GM19099 (cell line): ENCODE results near the gene STRA6.

Source experiments
- POLR2A ChIP-seq: IDR thresholded peaks from 3 replicates; pipeline ENCODE4 v1.6.1; 2011; ENCODE audit warnings: low read depth; ENCODE audit not compliant: insufficient read length; ENCODE audit errors: extremely low read depth

Gene STRA6

DNA sequence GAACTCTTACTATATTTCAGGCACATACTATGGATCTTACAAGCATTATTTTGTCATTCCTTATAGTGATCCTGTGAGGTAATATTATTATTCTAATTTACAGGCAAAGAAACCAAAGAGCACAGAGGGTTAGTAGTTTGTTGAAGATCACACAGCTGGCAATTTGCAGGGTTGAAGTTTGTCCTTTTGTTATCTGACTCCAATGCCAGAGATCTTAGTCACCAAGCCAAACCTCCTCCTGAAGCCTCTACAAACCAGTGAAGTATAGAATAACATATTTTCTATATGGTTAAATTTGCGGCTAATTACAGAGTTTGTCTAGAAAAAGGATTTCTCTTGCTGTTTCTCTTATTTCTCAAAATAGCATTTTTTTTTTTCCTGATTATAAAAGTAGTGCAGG, 61.0 kb downstream of the STRA6 start:
- no peak for TF ChIP-seq POLR2A

DNA sequence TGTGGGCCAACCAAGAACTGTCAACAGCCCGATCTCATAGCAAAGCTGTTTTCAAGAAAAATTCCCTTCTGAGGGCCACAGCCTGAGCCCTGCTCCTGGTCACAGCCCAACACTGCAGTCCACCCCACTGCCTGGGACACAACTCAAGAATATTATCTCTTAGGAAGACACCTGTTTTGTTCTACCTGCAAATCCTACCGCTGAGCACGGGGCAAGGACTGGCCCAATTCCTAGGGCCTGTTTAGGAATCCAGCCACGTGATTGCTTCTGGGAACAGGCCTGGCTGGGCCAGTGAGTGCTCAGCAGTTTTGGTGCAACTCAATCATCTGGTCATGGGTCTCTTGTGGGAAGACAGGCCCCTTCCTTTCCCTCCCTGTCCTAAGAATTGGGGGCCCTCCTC, 63.9 kb downstream of the STRA6 start:
- no peak for TF ChIP-seq POLR2A

DNA sequence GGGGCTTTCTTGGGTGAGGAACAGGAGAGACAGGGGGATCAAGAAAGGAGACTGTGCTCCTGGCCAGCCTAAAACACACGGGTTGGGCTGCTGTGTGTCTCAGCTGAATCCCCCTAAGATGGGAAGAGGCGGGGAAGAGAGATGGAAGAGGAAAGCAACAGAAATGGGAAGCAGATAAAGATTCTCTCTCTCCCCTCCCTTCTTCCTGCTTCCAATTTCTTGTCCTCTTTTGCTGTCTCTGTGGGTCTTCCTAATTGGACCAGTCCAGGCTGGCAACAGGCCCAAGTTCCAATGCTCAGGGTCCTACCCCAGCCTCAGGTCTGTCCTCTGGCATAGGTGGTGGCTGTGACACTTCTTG, 65.1 kb downstream of the STRA6 start:
- TF ChIP-seq POLR2A = no peak

DNA sequence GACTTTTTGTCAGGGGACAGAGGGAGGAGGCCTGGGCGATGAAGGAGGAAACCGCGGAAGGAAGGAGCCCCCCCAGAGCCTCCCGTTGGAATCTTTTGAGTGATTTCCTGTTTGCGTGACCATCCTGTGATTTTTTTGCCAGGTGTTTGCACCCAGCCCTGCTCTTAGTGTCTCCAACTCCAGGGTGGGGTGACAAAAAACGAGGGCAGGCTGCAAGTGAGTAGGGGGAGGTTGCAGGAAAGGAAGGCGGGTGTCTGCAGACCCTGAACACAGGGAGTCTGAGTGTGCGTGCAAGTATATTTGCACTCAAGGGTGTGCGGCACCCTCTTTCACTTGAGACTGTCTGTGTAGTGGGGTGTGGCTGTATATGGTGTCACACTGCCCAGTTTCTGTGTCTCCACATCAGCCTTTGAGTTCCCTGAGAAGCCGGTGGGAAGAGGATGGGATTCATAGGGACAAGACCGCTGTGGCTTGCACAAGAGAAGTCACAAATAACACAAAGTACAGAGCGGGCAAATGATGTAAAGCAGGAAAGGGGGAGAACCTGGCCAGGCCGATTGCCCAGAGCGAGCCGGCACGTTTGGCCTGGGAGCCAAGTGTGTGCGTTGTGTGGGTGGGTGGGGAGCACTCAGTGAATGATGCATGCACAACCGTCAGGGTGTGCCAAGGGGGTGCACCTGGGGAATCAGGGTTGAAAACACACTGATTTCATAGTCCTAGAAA, 65.6 kb downstream of the STRA6 start:
- TF ChIP-seq POLR2A = no peak

DNA sequence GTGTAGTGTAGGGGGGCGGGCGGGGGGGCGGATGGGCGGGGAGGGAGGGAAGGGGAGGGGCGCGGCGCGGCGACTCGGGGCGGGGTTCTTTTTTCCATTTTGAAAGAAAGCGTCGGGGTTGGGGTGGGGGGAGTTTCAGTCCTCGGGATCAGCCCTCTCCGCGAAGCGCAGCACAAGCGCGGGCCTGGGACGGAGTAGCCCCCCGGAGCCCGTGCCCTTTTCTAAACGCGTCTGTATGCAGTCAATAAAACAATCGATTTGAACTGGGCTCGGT, 66.1 kb downstream of the STRA6 start:
- TF ChIP-seq POLR2A = no peak

DNA sequence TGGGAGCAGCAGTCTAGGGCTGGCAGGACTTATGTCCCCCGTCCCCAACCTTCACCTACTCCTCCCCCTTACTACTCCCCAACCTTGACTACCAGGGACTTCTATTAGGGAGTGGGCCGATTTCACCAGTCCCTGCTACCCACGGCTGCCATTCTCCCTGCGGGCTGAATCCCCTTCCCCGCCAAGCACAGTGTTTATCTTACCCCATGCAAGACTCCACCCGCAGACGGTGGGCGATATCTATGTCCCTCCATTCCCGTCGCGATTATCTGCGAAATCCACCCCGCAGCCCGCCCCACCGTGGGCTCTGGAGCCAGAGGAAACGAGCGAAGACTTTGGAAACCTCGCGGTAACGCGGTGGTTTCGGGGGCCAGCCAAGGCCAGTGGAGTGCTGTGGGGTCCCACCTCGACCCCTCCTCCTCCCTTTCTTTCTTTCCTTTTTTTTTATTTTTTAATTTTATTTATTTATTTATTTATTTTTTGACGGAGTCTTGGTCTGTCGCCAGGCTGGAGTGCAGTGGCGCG, 67.5 kb downstream of the STRA6 start:
- no peak for TF ChIP-seq POLR2A

DNA sequence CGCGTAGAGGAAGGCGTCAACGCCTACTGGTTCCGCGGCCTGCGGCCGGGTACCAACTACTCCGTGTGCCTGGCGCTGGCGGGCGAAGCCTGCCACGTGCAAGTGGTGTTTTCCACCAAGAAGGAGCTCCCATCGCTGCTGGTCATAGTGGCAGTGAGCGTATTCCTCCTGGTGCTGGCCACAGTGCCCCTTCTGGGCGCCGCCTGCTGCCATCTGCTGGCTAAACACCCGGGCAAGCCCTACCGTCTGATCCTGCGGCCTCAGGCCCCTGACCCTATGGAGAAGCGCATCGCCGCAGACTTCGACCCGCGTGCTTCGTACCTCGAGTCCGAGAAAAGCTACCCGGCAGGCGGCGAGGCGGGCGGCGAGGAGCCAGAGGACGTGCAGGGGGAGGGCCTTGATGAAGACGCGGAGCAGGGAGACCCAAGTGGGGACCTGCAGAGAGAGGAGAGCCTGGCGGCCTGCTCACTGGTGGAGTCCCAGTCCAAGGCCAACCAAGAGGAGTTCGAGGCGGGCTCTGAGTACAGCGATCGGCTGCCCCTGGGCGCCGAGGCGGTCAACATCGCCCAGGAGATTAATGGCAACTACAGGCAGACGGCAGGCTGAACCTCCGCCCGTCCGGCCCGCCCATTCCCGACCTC, 68.1 kb downstream of the STRA6 start:
- TF ChIP-seq POLR2A = no peak

DNA sequence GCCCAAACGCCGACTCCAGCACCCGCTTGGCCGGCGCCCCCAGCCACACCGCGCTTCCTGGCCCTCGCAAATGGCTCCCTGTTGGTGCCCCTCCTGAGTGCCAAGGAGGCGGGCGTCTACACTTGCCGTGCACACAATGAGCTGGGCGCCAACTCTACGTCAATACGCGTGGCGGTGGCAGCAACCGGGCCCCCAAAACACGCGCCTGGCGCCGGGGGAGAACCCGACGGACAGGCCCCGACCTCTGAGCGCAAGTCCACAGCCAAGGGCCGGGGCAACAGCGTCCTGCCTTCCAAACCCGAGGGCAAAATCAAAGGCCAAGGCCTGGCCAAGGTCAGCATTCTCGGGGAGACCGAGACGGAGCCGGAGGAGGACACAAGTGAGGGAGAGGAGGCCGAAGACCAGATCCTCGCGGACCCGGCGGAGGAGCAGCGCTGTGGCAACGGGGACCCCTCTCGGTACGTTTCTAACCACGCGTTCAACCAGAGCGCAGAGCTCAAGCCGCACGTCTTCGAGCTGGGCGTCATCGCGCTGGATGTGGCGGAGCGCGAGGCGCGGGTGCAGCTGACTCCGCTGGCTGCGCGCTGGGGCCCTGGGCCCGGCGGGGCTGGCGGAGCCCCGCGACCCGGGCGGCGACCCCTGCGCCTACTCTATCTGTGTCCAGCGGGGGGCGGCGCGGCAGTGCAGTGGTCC, 68.7 kb downstream of the STRA6 start:
- TF ChIP-seq POLR2A = no peak

DNA sequence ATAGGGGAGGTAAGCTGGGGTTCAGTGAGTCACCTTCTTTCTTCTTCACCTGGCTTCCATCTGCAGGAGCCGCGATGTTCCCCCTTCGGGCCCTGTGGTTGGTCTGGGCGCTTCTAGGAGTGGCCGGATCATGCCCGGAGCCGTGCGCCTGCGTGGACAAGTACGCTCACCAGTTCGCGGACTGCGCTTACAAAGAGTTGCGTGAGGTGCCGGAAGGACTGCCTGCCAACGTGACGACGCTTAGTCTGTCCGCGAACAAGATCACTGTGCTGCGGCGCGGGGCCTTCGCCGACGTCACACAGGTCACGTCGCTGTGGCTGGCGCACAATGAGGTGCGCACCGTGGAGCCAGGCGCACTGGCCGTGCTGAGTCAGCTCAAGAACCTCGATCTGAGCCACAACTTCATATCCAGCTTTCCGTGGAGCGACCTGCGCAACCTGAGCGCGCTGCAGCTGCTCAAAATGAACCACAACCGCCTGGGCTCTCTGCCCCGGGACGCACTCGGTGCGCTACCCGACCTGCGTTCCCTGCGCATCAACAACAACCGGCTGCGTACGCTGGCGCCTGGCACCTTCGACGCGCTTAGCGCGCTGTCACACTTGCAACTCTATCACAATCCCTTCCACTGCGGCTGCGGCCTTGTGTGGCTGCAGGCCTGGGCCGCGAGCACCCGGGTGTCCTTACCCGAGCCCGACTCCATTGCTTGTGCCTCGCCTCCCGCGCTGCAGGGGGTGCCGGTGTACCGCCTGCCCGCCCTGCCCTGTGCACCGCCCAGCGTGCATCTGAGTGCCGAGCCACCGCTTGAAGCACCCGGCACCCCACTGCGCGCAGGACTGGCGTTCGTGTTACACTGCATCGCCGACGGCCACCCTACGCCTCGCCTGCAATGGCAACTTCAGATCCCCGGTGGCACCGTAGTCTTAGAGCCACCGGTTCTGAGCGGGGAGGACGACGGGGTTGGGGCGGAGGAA, 69.6 kb downstream of the STRA6 start:
- no peak for TF ChIP-seq POLR2A

DNA sequence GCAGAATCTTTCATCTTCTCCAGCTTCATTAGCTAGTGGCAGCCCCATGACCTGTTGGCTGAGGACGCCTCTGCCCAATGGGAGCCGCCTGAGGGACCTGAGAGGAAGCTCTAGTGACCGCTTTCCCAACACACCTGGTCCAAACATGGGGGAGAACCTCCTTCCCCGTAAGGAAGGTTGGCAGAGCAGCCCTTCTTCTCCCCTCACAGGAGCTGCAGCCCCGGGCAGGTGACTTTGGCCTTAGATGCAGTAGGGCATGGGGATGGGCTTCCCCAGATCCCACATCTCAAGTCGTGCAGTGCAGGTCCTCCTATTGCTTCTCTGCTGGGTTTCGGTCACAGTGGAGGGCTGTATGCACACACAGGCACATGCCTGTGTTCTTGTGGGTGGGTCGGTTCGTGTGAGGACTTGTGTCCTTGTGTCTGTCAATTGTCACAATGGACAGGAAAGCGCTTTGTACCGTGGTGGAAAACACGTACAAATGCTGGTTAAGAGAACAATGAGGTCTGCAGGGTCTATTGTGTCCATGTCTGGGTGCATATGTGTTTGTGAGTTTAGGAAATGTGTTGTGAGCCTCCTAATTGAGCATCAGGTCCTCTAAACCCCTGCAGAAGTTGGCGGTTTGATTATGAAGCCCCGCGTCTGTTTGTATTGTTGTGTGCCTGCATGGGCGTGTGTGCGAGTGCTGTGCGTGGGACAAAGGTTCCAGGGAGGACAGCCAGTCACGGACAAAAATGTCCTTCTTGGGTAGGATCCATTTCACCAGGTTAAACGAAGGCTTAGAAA, 70.8 kb downstream of the STRA6 start:
- no peak for TF ChIP-seq POLR2A

DNA sequence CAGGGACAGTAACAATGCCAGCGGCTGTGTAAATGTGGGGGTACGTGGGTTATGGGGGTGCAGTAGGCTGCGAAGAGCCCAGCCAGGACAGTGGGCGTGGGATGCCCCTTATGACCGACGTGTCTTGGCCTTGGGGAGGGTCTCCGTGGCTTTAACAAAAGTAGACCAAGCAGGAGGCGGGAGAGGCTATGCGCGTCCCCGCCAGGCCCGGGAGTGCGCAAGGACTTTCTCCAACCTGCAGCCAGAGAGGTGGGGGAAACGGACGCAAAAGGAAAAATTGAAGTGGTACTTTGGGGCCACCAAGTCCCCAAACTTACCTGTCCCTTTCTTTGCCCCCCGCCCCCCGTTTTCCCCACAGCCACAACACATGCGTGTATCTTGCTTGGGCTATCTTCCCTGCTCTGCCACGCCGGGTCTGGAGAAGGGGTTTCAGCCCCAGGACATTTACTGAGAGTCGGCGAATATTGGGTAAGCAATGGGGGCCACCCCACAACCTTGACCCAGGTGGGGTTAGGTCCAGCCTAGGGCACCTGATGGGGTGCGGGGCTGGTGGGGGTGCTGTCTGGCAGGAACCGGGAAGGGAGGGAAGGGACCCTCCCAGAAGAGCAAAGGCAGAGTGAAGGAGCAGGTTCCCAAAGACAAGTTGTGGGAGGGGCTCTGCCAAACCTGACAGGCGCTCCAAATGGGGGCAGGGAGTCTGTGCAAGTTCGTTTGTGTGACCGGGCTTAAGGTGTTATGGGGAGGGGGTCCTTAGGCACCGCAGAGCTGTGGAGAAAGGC, 71.5 kb downstream of the STRA6 start:
- no peak for TF ChIP-seq POLR2A

DNA sequence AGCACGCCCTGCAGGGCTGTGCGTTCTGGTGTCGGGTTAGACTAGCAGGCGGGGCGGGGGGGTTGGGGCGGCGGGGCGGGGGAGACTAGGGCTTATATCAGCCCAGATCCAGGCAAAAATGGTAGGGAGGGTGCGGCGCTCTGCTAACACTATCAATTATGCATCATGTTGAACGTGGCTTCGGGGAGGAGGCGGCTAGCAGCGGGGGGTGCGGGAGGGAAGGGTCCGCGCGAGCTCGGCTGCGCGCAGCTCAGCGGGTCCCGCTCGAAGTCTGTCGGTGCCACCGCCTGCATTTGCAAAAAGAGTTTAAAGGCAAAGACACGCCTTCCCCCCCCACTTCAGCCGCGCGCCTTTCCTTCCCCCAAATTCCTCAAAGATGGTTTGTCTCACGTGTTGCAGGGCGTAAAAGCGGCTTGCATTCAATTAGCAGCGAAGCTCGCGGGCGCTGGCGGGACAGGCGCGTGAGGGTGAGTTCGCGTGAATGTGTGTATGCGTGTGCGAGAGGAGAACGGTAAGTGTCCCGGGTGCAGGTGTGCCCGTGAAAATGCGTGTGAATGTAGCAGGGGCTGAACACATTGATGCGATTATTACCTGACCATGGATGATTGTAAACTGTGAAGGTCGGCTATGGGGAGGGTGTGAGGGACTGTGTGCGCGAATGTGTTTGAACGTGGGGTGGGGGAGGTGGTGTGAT, 72.3 kb downstream of the STRA6 start, which contains the start of gene ISLR2:
ISLR2 (plus strand) TSS at position 432 of the 694 bp plus-strand sequence. CDS start 2,169 bp downstream, outside the sequence.
- TF ChIP-seq POLR2A = no peak

DNA sequence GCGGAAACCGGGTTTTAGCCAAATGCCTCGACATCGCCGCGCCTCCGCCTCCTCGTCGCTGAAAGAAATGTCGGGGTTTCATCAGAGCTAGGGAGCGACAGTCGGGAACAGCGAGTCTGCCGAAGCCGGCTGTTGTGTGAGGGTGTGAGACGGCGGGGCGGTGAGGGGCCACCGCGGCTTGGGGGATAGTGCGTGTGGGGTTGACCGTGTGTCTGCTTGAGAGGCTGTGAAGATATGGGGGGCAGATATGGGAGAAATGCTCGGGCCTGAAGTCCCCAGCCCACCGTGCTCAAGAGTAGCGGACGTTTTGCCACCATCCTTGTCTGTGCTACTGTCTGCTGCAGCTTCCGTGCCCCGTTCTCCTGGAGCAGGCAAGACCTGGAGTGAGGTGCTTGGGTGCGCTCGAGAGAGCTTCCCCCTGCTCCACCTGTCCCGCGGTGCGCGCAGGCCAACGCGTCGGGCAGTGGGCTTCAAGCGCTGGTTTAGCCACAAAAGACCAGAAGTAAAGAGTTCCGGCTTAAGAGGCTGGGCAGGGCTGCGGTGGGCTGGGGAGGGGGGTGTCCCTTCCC, 72.9 kb downstream of the STRA6 start:
- no peak for TF ChIP-seq POLR2A
